ENCODE measurements around the gene AURKAIP1. TPM values are rescaled to one million over a fixed set of nuclear protein-coding genes. Genes with fewer than 3 reads are reported as not detected.

Gene AURKAIP1
- total and polyA plus RNA-seq, 2 of the 13 experiments (the other 11 are each of a cell fraction or from before 2014, with no cell fraction given) = 69.5 to 175 TPM

DNA sequence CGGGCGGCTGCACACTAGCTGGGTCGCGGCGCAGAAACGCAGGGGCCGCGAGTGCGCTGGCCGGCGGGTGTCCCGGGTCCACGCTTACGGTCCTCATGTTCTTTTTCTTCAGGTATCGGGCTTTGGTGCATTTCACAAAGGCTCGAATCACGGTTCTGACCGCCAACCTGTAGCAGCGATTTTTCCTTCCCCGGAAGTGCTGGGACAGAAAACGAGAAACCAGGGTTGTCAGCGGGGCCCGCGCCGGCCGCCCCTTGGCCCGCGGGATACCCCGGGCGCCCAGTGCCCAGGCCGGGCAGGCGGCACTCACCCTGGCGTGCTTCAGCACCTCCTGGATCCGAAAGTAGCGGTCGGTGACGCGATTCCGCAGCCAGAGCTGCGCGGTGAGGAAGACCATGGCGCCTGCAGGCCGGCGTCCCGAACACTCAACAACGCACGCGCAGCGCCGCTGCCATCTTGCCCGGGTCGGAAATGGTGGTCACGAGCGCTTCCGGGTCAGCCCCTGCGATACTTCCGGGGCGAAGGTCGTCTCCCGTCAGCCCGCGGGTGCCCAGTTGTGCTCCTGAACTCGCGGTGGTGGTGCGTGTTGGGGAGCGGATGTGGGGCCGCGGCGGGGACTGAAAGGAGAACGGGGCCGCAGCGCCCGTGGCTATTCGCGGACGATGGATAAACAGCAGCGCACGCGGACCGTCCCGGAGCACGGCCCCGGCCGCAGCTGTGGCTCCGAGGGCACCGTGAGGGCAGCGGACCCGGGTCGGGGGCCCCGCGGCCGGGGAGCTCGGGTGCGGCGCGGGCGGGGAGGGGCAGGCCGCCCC lies 32.0 kb upstream of the AURKAIP1 start, which contains the start of gene MRPL20 (continued):
- TF ChIP-seq, protein P1, sequence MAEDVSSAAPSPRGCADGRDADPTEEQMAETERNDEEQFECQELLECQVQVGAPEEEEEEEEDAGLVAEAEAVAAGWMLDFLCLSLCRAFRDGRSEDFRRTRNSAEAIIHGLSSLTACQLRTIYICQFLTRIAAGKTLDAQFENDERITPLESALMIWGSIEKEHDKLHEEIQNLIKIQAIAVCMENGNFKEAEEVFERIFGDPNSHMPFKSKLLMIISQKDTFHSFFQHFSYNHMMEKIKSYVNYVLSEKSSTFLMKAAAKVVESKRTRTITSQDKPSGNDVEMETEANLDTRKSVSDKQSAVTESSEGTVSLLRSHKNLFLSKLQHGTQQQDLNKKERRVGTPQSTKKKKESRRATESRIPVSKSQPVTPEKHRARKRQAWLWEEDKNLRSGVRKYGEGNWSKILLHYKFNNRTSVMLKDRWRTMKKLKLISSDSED (CRISPR knock-in tag; IDR thresholded peaks at IDR 0.05) = no peak
- no peak for TF ChIP-seq ZNF468 (CRISPR knock-in tag; IDR thresholded peaks at IDR 0.05)
- TF ChIP-seq RFXANK (CRISPR knock-in tag; IDR thresholded peaks at IDR 0.05) = no peak
- TF ChIP-seq ZNF703 (CRISPR knock-in tag; IDR thresholded peaks at IDR 0.05; ENCODE audit: borderline replicate concordance) = no peak
- peak; percentile 67 for TF ChIP-seq PHF21A (CRISPR knock-in tag; IDR thresholded peaks at IDR 0.05)
- peak; percentile 49; the same call in 1 of the 2 replicates for TF ChIP-seq NFKBIZ (CRISPR knock-in tag; IDR thresholded peaks at IDR 0.05)
- TF ChIP-seq HCFC1 (IDR thresholded peaks at IDR 0.05; ENCODE audit: low read depth, low read length) = peak; percentile 86
- TF ChIP-seq, protein P2, sequence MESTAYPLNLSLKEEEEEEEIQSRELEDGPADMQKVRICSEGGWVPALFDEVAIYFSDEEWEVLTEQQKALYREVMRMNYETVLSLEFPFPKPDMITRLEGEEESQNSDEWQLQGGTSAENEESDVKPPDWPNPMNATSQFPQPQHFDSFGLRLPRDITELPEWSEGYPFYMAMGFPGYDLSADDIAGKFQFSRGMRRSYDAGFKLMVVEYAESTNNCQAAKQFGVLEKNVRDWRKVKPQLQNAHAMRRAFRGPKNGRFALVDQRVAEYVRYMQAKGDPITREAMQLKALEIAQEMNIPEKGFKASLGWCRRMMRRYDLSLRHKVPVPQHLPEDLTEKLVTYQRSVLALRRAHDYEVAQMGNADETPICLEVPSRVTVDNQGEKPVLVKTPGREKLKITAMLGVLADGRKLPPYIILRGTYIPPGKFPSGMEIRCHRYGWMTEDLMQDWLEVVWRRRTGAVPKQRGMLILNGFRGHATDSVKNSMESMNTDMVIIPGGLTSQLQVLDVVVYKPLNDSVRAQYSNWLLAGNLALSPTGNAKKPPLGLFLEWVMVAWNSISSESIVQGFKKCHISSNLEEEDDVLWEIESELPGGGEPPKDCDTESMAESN (CRISPR knock-in tag; conservative IDR thresholded peaks at IDR 0.05) = peak; percentile 95
- no peak for TF ChIP-seq ZNF775 (CRISPR knock-in tag; IDR thresholded peaks at IDR 0.05; ENCODE audit: borderline replicate concordance)
- no peak for TF ChIP-seq MATR3 (CRISPR knock-in tag; IDR thresholded peaks at IDR 0.05)
- TF ChIP-seq LBX2 (CRISPR knock-in tag; IDR thresholded peaks at IDR 0.05; ENCODE audit: borderline replicate concordance) = peak; percentile 83; the same call in 1 of the 2 replicates
- TF ChIP-seq ZNF7 (CRISPR knock-in tag; IDR thresholded peaks at IDR 0.05) = no peak
- peak; percentile 39; the same call in 1 of the 2 replicates for TF ChIP-seq CEBPG (CRISPR knock-in tag; IDR thresholded peaks at IDR 0.05)
- TF ChIP-seq KDM5A (IDR thresholded peaks at IDR 0.05; ENCODE audit: borderline replicate concordance, low read length) = peak; percentile 90
- no peak; the same call in none of the 2 replicates for TF ChIP-seq ZNF724P (CRISPR knock-in tag; IDR thresholded peaks at IDR 0.05; ENCODE audit: borderline replicate concordance)
- no peak for TF ChIP-seq SKI (IDR thresholded peaks at IDR 0.05; ENCODE audit: partially characterized antibody)
- peak; percentile 69; the same call in 1 of the 2 replicates for TF ChIP-seq ZNF138 (CRISPR knock-in tag; IDR thresholded peaks at IDR 0.05; ENCODE audit: low read depth)
- TF ChIP-seq ZNF605 (CRISPR knock-in tag; IDR thresholded peaks at IDR 0.05) = peak; percentile 87
- peak; percentile 84 for TF ChIP-seq MXD1 (CRISPR knock-in tag; IDR thresholded peaks at IDR 0.05)
- TF ChIP-seq ZNF17 (CRISPR knock-in tag; IDR thresholded peaks at IDR 0.05) = no peak
- peak; percentile 99 for TF ChIP-seq KMT2A (CRISPR knock-in tag; IDR thresholded peaks at IDR 0.05)
- TF ChIP-seq E2F2 (CRISPR knock-in tag; IDR thresholded peaks at IDR 0.05; ENCODE audit: borderline replicate concordance) = no peak
- TF ChIP-seq KDM4B (CRISPR knock-in tag; IDR thresholded peaks at IDR 0.05) = peak; percentile 86
- peak; percentile 70; the same call in 1 of the 2 replicates for TF ChIP-seq ZNF333 (CRISPR knock-in tag; IDR thresholded peaks at IDR 0.05; ENCODE audit: borderline replicate concordance)
- peak; percentile 81; the same call in 1 of the 2 replicates for TF ChIP-seq SIN3A (IDR thresholded peaks at IDR 0.05; ENCODE audit: borderline replicate concordance, low read depth, low read length)
- peak; percentile 36; the same call in 1 of the 2 replicates for TF ChIP-seq CENPT (CRISPR knock-in tag; IDR thresholded peaks at IDR 0.05; ENCODE audit: low read depth)
